D341Med (cell line): ENCODE results near the gene CHMP4B.
"Not testable (repeated sequence)": the region's sequence is repeated elsewhere in the genome, so short reads cannot be mapped to it uniquely, and the experiment has no call there.

ENCODE experiments used
- DNase-seq: peaks from one replicate; pipeline ENCODE4 v3.0.0; 2012; ENCODE audit warnings: low spot score

The CHMP4B gene

DNA sequence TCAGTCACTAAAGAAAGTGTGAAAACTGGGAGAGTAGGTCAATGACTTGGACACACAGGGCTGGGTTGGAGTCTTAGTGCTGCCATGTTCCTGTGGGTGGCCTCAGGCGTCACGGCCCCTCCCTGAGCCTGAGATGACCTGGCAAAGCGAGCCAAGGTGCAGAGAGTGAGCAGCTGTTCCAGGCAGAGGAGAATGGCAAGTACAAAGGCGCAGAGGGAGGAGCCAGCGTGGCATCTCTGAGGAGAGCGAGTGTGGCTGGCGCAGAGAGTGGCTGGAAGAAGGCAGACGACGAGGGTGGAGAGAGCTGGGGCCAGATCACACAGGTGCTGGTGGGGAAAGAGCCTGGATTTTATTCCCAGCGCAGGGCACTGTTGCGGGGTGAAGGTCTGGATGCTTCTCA is 20.6 kb upstream of the CHMP4B start:
- DNase-seq: no peak

GRCh38 chr20:33791021-33791420 is 20.1 kb upstream of the CHMP4B start:
- no peak for DNase-seq

DNA sequence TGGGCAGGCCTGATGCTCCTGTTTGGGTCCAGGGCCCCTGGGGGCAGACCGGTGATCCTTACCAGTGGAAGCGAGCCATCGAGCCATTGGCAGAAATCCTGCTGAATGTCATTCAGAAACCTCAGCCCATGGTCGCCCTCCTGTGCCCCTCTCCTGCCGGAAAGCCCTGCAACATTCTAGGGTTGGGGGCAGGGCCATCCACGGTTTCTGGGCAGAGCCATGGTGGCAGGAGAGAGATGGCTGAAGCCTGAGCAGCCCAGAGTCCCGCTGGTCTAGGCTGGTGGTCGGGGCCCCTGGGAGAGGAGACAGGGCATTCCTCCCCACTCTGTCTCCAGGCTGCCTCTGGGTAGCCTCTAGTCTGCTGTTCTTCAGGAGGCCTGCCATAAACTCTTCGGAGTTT is 19.6 kb upstream of the CHMP4B start:
- DNase-seq: no peak

- peak; percentile 83 for DNase-seq
Observed at GRCh38 chr20:33791959-33792597, 19.1 kb upstream of the CHMP4B start.

GRCh38 chr20:33792598-33792989 is 18.6 kb upstream of the CHMP4B start:
- DNase-seq: not testable (repeated sequence)

- DNase-seq: no peak
Observed at GRCh38 chr20:33793011-33793931, 17.9 kb upstream of the CHMP4B start.

DNA sequence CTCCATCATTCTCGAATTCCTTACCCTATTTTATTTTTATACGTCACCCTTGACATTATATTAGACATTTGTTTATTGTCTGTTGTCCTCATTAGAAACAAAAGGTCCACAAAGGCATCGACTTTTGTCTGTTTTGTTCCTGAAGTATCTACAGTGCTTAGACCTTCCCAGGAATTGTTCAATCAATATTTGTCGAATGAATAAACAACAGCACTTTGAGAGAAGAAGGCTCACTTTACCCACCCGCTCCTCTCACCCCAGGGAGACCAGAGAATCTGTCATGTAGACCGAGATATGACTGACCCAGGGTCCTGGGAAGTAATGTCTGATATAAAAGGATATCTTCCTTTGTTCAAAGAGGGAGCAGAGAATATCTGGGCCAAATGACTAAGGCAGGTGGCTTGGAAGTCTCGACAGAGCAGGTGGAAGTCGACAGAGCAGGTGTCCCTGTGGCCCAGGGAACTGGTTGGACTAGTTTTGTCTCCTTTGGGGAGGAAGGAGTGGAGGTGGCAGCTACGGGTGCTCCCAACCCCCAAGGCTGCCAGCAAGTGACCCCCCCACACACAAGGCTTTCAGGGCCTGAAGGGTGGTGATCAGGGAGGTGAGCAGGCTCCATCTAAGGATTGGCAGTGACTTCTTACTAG is 14.8 kb upstream of the CHMP4B start:
- DNase-seq: no peak

DNA sequence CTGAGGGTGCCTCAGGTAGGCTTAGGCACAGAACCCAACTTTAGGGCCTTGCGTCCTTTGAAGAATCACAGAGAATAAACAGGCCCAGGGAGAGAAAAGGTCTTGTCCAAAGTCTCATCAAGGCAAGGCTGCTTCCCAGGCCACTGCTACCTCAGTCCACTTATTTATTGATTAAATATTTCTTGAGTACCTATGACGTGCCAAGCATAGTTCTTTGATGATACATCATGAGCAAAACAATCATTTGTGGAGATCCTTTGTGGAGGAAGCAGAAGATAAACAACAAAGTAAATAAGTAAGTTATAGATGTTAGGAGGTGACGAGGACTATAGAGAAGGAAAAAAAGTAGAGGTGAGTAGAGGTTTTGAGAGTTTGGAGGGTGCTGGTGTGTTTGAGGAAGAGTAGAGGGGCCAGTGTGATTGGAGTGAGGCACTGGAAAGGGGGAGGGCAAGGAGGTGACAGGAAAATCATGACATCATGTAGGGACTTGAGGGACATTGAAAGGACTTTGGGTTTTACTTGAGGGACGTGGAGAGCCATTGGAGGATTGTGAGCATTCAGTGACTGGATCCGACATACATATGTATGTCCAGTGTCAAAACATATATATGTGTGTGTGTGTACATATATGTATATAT is 14.1 kb upstream of the CHMP4B start:
- DNase-seq: no peak

DNA sequence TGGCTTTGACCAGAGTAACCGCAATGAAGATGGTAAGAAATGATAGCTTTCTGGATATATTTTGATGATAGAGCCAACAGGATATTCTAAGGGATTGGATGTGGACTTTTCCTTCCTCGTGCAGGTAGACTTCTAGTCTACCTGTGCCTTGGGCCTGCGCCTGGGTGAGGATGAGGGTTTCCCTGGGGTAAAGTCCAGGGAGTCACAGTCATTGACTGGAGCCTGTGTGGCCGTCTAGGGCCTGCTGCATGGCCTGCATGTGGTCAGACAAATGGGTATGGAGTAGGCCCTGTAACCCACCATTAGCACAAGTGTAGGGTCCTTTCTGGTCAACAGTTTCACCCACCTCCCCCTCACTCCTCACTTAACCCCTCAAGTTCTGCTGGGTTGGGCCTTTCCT is 12.7 kb upstream of the CHMP4B start:
- no peak for DNase-seq

- no peak for DNase-seq
Observed at GRCh38 chr20:33803921-33804337, 7.2 kb upstream of the CHMP4B start.

DNA sequence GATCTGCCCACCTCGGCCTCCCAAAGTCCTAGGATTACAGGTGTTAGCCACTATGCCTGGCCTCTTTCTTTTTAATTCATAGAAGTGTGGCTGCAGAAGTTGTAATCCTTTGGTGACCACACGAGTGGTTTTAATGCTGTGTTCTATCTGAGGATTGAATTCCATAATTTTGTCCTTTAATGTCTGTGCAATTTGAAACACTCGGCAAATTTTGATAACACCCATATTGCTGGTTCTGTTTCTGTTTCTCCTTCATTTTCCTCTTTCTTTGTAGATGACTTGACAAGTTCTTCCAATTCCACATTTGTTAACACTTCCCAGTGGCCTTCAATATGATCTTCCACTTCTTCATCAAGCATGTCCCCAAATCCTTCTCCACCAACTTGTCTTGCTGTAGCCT is 2.8 kb upstream of the CHMP4B start:
- no peak for DNase-seq

- no peak for DNase-seq
Observed at GRCh38 chr20:33810259-33810658, 889 bp upstream of the CHMP4B start.

GRCh38 chr20:33811776-33812151 is 616 bp downstream of the CHMP4B start:
- no peak for DNase-seq

DNA sequence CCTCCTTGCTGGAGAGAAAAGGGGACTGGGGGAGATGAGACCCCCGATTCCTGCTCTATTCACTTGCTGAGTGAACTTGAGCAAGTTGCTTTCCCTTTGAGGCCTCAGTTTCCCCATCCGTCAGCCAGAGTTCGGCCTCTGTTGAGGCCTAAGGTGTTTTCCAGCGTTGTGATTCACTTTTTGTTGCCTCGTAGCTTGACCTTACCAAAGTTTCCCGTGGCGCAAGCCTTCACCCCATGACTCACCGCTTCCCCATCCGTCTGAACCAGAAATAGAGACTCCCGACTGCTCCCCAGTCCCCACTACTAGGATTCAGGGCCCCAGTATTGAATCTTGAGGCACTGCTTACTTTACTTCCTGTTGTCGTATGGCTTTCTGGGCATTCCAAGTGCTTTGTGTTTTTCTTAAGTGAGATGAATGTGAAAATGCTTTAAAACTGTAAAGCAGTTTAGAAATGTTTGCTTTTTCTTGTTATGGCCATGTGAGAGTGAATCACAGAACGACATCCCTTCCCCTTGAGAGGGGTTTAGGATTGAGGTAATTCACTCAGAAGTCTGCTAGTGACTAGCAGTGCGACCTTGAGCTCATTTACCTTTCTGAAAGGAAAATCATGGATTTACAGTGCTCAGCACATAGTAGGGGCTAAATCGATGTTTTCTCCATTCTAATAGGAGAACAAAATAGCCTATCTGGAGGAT is 1.2 kb downstream of the CHMP4B start:
- DNase-seq: no peak

GRCh38 chr20:33812908-33813462 is 1.8 kb downstream of the CHMP4B start:
- no peak for DNase-seq

DNA sequence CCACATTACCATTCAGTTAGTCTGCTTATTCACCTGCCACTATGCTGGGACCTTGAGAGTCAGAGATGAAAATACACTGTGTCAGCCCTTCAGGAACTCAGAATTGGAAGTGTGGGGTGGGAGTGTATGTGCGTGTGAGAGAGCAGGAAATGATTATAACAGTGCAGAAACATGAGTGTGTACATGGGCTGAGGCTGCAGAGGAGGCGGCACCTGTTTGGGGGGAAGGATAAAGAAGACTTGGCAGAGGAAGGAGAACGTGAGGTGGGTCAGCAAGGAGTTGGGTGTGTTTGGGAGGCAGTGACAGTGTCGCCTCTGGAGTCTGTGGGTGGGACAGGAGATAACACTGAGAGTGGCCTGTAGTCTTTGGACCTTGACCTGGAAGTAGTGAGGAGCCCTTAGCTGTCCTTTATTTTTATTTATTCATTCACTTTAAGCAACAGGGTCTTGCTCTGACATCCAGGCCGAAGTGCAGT is 3.1 kb downstream of the CHMP4B start:
- no peak for DNase-seq

DNA sequence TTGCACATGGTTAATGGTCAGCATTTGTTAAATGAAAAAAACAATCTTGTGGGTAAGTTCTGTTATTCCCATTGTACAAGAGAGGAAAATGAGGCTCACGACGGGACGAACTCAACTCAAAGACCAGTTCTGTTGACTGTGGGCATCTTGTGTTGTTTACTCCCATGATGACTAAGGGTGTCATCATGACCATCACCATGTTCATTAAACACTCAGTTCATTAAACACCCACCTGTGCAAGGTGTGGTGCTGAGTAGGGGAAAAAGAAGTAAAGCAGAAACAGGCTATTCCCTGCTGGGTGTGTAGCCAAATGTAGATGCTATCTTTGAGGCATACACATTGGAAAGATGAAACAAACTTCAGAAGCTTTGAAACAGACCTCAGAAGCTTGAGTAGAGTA is 4.5 kb downstream of the CHMP4B start:
- no peak for DNase-seq

DNA sequence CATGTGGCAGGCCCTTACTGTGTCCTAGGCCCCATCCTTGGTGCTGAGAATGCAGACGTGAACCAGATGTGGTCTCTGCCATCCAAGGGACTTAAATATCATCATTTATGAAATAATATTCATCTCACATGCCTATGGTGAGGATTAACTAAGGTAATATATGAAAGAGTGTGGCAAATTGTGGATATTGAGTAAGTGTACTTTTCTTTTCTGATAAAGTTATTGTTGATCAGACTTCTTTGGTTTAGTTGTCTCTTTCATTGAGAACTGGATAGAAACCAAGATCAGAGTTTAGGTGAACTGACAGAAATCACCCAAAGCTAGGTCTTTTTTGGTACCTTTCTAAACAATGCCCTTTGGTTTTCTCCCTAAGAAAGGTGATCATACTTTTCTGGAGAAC is 5.0 kb downstream of the CHMP4B start:
- DNase-seq: no peak

GRCh38 chr20:33817411-33817810 is 6.3 kb downstream of the CHMP4B start:
- no peak for DNase-seq

- DNase-seq: no peak
Observed at GRCh38 chr20:33819456-33819855, 8.3 kb downstream of the CHMP4B start.

DNA sequence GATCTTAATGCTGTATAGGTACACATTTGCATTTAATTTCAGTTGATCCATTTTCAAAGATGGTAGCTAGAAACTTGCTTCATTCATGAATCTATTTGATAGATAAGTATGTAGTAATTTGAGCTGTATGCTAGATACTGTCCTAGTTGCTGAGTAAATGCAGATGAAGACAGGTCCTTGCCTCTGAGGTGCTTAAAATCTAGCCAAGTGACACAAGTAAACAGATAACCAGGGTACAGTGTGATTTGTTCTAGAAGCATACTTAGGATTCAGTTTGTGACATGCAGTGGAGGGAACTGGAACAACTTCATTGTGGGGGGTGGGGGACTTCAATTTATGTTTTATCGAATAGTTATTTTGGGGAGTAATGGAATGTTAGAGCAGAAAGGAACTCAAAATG is 9.2 kb downstream of the CHMP4B start:
- no peak for DNase-seq
